GM18873 (cell line): ENCODE measurements around the gene FOCAD.

Experiments
- ATAC-seq: cut with Tn5 transposase; IDR thresholded peaks from one replicate; pipeline ENCODE4 v1.9.1; 2021; ENCODE audit warnings: mild to moderate bottlenecking, moderate library complexity, moderate number of reproducible peaks; ENCODE audit not compliant: unreplicated experiment, low FRiP score

The FOCAD gene

DNA sequence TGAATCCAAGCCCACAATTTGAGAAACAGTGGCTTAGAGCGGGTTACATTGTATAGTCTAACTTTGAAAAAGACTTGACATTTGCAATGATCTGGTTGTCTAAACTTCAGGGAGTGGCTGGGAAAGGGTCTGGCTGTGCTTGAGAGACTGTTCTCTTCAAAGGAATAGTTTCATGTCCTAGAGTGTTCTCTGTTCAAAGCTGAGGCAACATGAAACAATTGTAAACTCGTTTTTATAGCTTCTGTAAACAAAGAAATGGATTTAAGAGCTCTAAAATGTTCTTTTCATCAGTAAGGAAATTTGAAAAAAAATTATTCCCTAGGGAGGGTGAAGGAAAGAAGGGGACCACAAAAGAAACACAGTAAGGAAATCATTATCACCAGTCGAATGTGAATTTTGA is 41.6 kb downstream of the FOCAD start:
- ATAC-seq, result no peak

DNA sequence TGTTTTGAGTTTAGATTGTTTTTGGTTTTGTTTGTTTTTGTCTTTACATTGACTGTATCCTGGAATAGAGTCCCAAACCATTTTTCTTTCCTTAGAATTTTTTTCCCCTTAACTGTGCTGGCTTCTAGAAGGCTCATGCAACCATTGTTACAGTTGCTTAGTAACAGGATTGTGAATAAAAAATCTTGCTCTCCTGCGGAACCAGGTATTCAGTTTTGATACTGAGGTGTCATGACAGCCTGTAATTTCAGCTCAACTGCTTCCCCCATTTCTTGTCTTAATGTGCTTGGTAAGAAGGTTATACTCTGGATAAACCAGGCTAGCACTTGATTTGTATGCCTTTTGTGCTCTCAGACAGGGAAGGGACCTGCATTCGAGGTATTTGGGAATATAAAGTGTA is 42.1 kb downstream of the FOCAD start:
- no peak for ATAC-seq

DNA sequence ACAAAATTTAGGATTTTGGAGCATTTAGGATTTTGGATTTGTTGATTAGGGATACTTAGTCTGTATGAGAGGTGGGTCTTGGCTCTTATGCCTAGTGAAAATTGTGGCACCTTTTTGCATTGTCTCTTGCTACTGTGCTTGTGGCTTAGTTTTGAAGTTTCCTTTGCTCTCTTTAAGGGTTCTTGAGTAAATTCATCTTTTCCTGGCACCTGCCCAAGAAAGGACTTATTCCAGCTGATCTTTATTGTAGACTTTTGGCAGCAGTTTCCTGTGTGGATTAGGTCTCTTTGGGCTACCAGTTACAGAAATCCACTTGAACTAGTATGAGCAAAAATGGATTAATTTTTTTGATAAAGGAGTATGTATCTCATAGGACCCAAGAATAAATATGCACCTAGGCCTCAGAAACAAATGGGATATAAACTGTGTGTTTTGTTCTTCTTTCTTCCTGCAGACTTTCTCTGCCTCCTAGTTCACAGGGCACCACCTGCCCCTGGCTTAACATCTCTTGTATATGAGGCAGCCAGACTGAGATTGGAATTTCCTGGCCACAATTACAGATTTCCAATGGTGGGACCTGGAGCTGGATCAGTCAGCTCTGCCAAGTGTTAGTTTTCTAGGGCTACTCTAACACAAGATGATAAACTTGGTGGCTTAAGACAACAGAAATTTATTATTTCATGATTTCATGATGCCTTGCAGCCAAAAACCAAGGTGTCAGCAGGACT is 44.6 kb downstream of the FOCAD start:
- no peak for ATAC-seq

DNA sequence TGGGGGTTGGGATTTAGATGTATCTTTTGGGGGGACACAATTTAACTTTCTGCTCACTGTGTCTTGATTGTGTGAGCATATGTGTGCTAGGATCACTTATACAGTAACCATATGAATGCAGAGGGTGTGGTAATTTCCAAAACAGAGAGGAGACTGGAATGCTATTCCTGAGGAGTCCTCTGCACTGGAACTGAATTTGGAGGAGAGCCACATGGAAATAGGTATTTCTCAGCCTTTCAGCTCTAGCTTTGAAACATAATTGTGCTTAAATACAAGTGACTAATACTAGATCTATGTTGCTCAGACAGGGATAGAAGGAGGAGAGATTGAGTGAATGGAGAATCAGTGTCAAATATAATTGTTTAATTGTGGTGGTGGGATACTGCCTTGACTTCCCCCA is 45.5 kb downstream of the FOCAD start:
- no peak for ATAC-seq

DNA sequence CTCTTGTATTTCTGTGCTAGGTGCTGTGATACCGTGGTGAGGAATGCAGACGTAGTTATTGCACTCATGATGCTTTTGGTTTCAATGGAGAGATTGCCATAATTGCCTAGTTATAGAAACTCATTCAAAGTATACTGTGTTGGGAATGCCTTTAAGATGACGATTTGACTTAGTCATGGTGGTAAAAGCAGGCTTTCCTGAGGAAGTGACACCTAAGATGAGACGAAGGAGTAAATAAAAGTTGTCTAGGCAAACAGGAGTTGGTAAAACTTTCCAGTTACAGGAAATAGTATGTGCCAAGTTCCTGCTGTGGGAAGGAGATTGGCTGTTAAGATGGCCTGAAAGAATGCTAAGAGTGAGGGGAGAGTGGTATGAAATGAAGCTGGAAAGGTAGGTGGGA is 48.1 kb downstream of the FOCAD start:
- ATAC-seq, result no peak

DNA sequence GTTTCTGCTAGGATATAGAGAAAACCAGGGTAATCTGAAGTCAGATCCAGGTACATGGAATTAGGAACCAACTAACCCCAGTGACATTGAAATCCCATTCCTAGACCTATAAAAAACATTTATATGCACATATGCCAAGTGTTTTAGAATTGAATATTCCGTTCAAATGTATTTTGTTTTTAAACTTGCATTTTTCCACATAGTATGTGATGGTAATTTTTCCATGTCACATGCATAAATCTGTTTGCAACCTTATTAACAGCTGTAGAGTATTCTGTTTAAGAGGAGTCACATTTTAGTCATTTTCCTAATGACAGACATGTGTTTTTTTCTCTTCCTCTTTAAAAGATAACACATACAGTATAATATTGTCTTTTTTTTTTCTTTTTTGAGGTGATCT is 50.2 kb downstream of the FOCAD start:
- no peak for ATAC-seq

DNA sequence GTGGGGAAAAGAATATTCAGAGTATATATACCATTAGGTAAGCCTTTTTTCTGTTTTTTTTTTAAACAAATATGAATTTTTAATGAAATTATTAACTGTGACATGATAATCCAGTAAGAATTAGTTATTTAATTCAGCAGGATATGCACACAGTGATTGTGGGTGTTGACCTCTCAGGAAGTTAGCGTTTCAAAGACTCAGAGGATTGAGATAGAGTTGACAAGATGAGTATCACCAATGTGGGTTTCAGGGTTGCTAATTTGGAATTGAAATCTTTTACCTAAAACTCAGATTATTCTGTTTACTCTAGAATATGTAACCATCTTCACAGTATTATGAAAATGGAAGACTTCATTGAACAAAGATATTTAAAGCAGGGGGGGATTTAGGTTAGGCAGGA is 56.2 kb downstream of the FOCAD start:
- ATAC-seq, result no peak

DNA sequence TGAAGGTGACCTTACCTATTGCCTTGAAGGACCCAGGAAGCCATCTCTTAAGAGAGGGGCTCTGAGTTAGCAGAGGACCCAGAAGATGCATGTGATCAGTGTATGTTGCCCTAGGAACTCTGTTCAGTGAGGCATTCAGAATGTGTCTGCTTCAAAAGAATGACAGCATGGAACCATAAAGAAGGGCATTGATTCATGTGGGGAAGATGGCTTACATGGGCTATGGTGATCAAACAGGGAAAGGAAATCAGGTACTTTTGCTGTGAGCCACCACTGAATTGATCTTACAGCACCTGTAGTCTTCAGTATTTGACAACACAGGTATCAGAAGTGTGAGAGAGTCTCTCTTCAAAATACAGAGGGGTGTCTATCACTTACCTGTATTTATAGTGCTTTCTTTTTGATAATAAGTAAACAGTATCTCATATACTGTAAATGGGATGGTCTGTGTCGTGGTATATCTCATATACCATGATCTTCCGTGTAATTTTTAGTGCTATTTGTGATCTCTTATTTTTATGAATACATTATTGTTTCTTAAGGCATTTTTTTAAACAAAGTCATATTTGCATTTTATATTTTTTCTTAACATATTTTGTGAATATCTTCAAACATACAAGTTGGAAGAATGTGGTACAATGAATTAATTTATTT is 57.0 kb downstream of the FOCAD start:
- ATAC-seq, result no peak

DNA sequence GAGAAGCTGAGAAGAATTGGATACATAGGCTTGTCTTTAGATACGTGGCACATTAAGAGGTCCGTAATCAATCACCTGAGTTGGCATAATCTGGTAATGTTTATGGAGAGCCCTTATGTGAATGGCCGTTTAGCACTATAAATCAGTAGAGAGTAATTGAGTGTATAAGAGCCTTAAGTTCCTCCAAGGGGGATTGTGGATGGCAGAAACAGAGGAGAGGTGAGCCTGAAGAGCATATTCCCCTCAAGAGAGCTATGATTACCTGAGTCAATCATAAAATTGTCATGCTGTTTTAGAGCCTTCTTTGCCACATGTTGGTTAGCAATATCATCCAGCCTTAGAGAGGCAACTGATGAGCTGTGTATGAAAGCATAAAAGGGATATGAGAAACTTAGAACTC is 58.8 kb downstream of the FOCAD start:
- no peak for ATAC-seq

DNA sequence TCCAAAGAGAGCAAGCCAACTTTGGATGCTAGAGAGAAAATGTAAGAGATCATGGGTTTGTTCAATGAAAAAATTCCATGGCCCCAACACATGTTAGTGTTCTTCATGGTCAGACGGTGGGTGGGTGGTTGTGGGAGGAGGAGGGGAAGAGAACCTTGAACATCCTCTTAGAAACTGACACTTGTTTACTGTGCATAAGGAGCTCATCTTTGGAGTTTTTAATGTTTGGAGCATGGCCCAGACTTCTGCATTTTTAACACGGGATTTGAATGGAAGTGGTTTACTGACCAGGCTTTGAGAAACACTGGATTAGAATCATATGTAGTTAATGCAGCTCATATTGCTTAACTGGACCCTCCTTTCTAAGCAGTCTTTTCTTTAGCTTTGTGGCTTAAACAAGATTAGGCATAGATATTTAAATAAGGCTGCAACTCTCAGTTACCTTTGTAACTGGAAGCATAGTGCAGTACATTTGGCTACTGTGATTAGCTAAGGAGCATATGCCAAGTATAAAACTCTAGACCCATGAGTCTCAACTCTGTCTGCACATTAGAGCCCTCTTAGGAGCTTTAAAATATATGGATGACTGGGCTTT is 60.1 kb downstream of the FOCAD start:
- no peak for ATAC-seq

DNA sequence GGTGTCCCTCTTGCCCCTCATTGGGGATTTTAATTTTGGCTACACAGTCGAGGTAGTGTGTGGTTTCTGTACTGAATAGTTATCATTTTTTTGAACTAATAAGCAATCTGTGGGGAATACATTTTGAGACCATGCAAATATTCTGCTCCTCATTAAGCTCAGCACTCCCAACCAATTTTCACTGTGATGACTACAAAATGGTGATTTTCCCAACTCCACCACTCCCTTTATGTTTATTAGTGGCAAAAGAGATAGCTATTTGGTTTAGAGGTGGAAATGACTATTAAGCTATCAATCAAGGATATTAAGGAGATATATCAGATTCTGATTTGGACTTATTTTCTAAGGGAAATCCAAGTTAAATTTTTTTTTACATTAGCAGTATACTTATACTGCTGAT is 62.9 kb downstream of the FOCAD start:
- ATAC-seq, result no peak

DNA sequence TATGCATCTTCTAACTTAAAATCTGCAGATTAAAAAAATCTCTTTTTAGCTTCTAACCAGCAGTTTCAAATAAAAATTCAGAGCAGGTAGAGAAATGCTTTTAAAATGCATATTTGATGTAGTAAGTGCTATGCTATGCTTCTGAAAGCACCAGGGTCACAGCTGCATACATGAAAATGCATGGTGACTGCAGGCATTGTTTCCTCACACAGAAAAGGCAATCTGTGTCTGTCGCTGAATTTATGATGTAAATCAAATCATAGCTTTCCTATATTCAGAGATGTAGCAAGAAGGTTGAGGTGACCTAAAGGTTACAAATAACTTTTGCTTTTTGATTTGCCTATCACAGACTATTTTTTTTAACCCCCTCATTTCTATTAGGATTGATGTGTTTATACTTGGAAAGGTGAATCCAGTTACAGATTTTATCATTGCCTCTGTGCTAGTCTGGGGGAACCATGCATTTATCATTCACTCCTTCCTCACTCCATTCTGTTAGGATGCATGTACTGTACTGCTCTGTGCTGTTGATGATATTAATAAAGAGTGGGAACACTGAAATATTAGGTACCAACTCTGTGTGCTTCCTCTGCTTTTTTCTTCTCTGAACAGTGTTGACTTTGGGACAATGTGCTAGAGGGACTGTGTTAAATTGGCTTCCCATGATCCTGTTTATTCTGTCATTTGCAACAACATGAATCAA is 65.6 kb downstream of the FOCAD start:
- ATAC-seq, result no peak

DNA sequence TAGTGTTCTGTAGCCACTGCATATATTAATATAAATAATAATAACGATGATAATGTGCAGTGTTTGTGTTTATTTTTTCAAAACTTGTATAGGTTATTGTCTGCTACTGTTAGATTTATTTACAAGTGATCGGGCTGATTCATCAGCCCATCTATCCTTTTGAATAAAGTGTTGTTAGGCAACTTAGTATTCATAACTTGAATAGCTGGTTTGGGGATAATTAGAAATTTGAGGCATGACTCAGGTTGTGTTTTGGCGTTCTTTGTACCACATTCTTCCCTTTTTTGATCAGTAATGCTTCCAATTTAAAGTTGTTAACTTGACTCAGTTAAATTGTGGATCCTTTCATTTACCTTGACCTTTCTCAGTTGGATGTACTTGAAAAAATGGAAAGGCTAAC is 69.7 kb downstream of the FOCAD start:
- ATAC-seq, result no peak

DNA sequence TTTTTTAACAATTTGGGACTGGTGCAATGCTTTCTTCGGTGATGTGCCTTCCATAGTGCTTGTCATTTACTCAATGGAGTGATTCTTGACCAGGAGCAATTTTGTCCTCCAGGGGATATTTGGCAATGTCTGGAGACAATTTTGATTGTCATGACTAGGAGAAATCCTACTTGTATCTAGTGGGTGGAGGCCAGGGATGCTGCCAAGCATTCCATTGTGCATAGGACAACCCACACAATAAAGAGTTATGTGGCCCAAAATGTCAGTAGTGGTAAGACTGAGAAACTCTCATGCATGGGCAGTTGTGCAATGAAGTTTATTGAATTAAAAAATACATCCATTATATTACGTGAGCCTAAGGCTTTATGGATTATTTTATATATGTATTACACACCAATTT is 70.5 kb downstream of the FOCAD start:
- ATAC-seq, result no peak

DNA sequence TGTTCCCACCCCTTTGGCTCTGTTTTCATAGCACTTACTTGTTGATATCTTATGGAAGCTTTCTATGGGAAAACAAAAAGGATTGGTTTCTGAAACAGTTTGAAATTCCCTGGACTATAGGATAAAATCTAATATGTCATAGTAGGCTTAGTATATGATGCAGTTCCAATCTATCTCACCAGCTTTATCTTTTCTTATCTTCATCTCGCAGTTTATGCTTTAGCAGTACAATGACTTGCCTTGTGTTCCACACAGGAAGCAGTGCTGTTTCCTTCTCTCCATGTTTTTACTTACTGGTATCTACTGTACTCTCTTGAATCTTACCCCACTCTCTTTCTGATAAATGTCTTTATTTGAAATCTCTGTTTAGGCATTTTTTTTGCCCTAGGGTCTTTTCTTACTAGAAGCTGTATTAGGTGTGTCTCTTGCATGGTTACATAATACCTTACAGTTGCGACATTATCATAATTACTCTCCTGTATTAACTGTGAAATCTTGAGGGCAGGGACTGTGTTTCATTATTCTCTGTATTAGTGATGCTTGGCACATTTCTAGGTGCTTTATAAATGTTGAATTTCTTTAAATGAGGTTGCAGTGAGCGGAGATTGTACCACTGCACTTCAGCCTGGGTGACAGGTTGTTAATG is 76.3 kb downstream of the FOCAD start:
- ATAC-seq, result no peak

DNA sequence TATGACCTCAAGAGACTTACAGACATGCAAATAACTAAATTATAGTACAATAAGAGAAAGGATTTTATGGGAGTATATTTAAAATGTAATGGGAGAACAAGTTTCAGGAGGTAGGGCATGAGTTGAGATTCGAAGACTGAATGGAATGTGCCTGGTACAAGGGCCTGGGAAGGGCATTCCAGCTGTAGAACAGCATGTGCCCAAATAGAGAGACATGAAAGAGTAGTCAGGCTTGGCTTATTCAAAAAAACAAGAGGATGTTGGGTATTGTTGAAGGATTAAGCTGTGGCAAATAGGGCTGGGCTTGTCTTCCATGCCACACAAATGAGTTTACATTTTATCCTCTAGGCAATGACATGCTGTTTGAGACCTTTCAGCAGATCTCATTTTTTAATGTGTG is 86.9 kb downstream of the FOCAD start:
- ATAC-seq, result no peak

DNA sequence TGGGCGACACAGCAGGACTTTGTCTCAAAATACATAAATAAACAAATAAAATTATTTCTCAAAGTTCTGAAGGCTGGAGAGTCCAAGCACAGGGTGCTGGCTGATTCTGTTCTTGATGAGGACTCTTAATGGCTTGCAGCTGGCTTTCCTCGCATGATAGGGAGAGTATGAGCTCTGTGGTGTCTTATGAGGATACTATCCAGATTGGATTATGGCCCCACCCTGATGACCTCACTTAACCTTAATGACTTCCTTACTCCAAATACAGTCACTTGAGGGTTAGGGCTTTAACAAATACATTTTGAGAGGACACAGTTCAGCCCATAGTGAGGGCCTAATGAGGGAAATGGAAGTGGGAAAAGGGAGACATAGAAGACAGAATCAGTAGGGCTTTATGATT is 87.7 kb downstream of the FOCAD start:
- no peak for ATAC-seq

DNA sequence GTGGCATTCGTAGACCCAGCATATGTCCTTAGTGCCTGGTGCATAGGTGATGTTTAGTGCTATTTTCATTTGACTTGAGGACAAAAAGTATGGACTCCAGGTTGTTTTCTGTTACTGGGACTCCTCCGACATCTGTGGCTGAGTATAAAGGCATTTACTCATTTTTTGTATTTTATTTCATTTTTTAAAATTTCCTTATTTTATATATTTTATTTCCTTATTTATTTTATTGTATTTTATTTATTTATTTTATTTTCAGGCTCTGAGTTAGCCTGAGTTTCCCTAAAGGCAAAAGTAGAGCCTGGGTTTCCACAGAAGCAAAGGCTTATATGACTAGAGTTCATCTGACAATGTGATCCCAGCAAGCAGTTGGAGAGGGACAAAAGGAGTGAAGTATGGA is 91.6 kb downstream of the FOCAD start:
- no peak for ATAC-seq

DNA sequence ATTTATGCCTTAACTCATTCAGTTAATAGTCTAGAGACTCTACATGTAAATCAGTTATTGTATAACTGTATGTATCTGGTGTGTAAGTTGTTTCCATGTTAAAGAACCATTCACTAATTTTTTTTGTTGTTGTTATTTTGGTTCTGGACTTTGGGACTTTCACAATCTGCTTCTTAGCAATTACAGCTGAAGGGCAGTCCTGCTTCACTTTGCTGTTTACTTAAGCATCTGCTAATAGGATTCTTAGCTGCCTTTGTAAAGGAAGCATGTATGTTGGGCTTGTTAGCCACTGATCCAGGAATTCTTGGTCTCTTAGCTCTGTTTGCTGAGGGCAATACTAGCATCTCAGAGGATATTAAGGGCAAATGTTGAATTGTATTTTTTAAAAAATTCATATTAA is 97.0 kb downstream of the FOCAD start:
- ATAC-seq, result no peak

DNA sequence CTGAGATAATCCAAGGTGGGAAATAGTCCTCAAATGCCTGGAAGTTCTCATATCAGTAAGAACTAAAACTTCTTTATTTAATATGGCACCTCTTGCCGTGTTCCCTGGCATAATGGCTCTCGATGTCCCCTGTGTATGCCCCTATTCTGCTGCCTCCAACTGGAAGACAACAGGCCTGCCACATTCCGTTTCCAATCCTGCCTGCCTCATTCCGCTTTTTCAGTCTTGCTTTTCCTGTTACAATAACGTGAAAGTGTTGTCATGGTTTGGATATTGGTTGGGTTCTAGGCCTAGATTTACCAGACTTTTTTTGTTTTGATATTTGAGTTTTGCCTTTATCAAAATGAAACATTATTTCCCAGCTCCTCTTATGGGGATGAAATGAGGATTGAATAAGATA is 98.2 kb downstream of the FOCAD start:
- no peak for ATAC-seq
